ENCODE measurements around the gene SLC29A2. TPM values are rescaled to one million over a fixed set of nuclear protein-coding genes. Genes with fewer than 3 reads are reported as not detected.

Gene SLC29A2
- total RNA-seq, 2 experiments from 2014 or later = 10.3 to 10.6 TPM

GRCh38 chr11:66317723-66318599 is 53.6 kb downstream of the SLC29A2 start:
- H3K27ac Mint-ChIP-seq = no peak overlapping the region
- no peaks in the 10 kb centered on the region for H3K36me3 Mint-ChIP-seq
- ChIA-PET POLR2A (no interaction called here), CTCF (interaction anchor here (1.0 to 1.1 kb wide), 2 partner anchors 36 to 68 kb away, joined by 3 to 4 read pairs; no protein-coding TSS in a partner anchor)
- H3K27me3 Mint-ChIP-seq = no peaks in the 10 kb centered on the region
- intact Hi-C loops (cut with micrococcal nuclease) = no loop called here
- H3K4me3 Mint-ChIP-seq = no peak overlapping the region
- peak; percentile 47 for DNase-seq
- peaks cover 6% of the 10 kb centered on the region for H3K9me3 Mint-ChIP-seq
- peaks cover 23% of the 10 kb centered on the region for H3K4me1 Mint-ChIP-seq (ENCODE audit: low read depth)

- no peak overlapping the region for H3K4me3 Mint-ChIP-seq
- H3K36me3 Mint-ChIP-seq = no peaks in the 10 kb centered on the region
- H3K9me3 Mint-ChIP-seq = peaks cover 6% of the 10 kb centered on the region
- H3K27me3 Mint-ChIP-seq = no peaks in the 10 kb centered on the region
- DNase-seq = no peak
- peaks cover 25% of the 10 kb centered on the region for H3K4me1 Mint-ChIP-seq (ENCODE audit: low read depth)
- ChIA-PET CTCF (interaction anchor here (1.1 kb wide), 1 partner anchor 69 kb away, joined by 3 read pairs; no protein-coding TSS in a partner anchor), POLR2A (no interaction called here)
- intact Hi-C loops (cut with micrococcal nuclease) = no loop called here
- no peak overlapping the region for H3K27ac Mint-ChIP-seq
Measured at GRCh38 chr11:66317322-66317722, 54.2 kb downstream of the SLC29A2 start.

GRCh38 chr11:66316849-66317251 is 54.7 kb downstream of the SLC29A2 start, which contains the start of gene CD248:
TSS of gene CD248 (minus strand) at chr11:66317044. CDS start at chr11:66317027, 17 bp downstream.
- intact Hi-C loops (cut with micrococcal nuclease) = no loop called here
- Mint-ChIP-seq H3K27ac (no peak within 1 kb of the TSS), H3K4me3 (no peak within 1 kb of the TSS), H3K27me3 (no peaks in the 10 kb centered on the region), H3K36me3 (no peaks in the 10 kb centered on the region), H3K9me3 (peaks cover 6% of the 10 kb centered on the region), H3K4me1 (ENCODE audit: low read depth) (peaks cover 26% of the 10 kb centered on the region)
- no peak for DNase-seq
- ChIA-PET POLR2A (no interaction called here), CTCF (interaction anchor here (1.1 kb wide), 1 partner anchor 69 kb away, joined by 3 read pairs; no protein-coding TSS in a partner anchor)

GRCh38 chr11:66315921-66316811 is 55.4 kb downstream of the SLC29A2 start:
- no peak for DNase-seq
- no peak overlapping the region for H3K27ac Mint-ChIP-seq
- POLR2A ChIA-PET = no interaction called here
- H3K9me3 Mint-ChIP-seq = peaks cover 6% of the 10 kb centered on the region
- H3K36me3 Mint-ChIP-seq = no peaks in the 10 kb centered on the region
- CTCF ChIA-PET = interaction anchor here (0.7 kb wide), 1 partner anchor 13 kb away, joined by 3 read pairs; no protein-coding TSS in a partner anchor
- no peaks in the 10 kb centered on the region for H3K27me3 Mint-ChIP-seq
- no peak overlapping the region for H3K4me3 Mint-ChIP-seq
- H3K4me1 Mint-ChIP-seq (ENCODE audit: low read depth) = peaks cover 29% of the 10 kb centered on the region
- intact Hi-C loops (cut with micrococcal nuclease) = no loop called here

- DNase-seq = no peak
- no peak overlapping the region for H3K4me3 Mint-ChIP-seq
- POLR2A ChIA-PET = no interaction called here
- no peak overlapping the region for H3K27ac Mint-ChIP-seq
- peaks cover 6% of the 10 kb centered on the region for H3K9me3 Mint-ChIP-seq
- intact Hi-C loops (cut with micrococcal nuclease) = no loop called here
- no peaks in the 10 kb centered on the region for H3K36me3 Mint-ChIP-seq
- H3K4me1 Mint-ChIP-seq (ENCODE audit: low read depth) = peaks cover 29% of the 10 kb centered on the region
- H3K27me3 Mint-ChIP-seq = no peaks in the 10 kb centered on the region
- CTCF ChIA-PET = interaction anchor here (0.7 kb wide), 1 partner anchor 13 kb away, joined by 3 read pairs; no protein-coding TSS in a partner anchor
Measured at GRCh38 chr11:66315498-66315885, 56.1 kb downstream of the SLC29A2 start.

GRCh38 chr11:66314561-66315497 is 56.7 kb downstream of the SLC29A2 start:
- CTCF ChIA-PET = interaction anchor here (0.7 kb wide), 1 partner anchor 14 kb away, joined by 3 read pairs; no protein-coding TSS in a partner anchor
- peaks cover under 1% of the 10 kb centered on the region for H3K9me3 Mint-ChIP-seq
- DNase-seq = no peak
- H3K27me3 Mint-ChIP-seq = no peaks in the 10 kb centered on the region
- intact Hi-C loops (cut with micrococcal nuclease) = no loop called here
- POLR2A ChIA-PET = no interaction called here
- peaks cover 27% of the 10 kb centered on the region for H3K4me1 Mint-ChIP-seq (ENCODE audit: low read depth)
- no peak overlapping the region for H3K27ac Mint-ChIP-seq
- H3K4me3 Mint-ChIP-seq = no peak overlapping the region
- H3K36me3 Mint-ChIP-seq = no peaks in the 10 kb centered on the region

- CTCF ChIA-PET = interaction anchor here (1.9 kb wide), 1 partner anchor 18 kb away, joined by 9 read pairs; no protein-coding TSS in a partner anchor
- no peak overlapping the region for H3K4me3 Mint-ChIP-seq
Measured at GRCh38 chr11:66314186-66314501, 57.4 kb downstream of the SLC29A2 start.

GRCh38 chr11:66313321-66314185 is 58.0 kb downstream of the SLC29A2 start:
- H3K9me3 Mint-ChIP-seq = no peaks in the 10 kb centered on the region
- H3K27ac Mint-ChIP-seq = peak overlapping the region; percentile 77
- CTCF ChIA-PET = interaction anchor here (0.6 to 2.9 kb wide), 10 partner anchors 12 to 637 kb away, joined by 3 to 45 read pairs (median 12); partner anchors contain the start of genes B4GAT1, BRMS1, MRPL11 and RIN1
- no peaks in the 10 kb centered on the region for H3K36me3 Mint-ChIP-seq
- peaks cover 19% of the 10 kb centered on the region for H3K4me1 Mint-ChIP-seq (ENCODE audit: low read depth)
- H3K4me3 Mint-ChIP-seq = peak overlapping the region; percentile 77
- DNase-seq = no peak
- no peaks in the 10 kb centered on the region for H3K27me3 Mint-ChIP-seq
- POLR2A ChIA-PET = interaction anchor here (0.5 to 2.1 kb wide), 5 partner anchors 19 to 531 kb away, joined by 3 to 5 read pairs (median 3); partner anchors contain the start of genes SF3B2 and SLC29A2
- intact Hi-C loops (cut with micrococcal nuclease) = no loop called here

More at GRCh38 chr11:66314186-66314501, 57.4 kb downstream of the SLC29A2 start:
- Mint-ChIP-seq H3K9me3 (no peaks in the 10 kb centered on the region), H3K27ac (no peak overlapping the region), H3K27me3 (no peaks in the 10 kb centered on the region), H3K4me1 (ENCODE audit: low read depth) (peaks cover 25% of the 10 kb centered on the region), H3K36me3 (no peaks in the 10 kb centered on the region)
- intact Hi-C loops (cut with micrococcal nuclease) = no loop called here
- POLR2A ChIA-PET = interaction anchor here (1.1 kb wide), 1 partner anchor 531 kb away, joined by 3 read pairs; no protein-coding TSS in a partner anchor
- DNase-seq = no peak

- peak overlapping the region; percentile 77 for H3K4me3 Mint-ChIP-seq
- CTCF ChIA-PET = interaction anchor here (0.6 to 2.9 kb wide), 20 partner anchors 10 to 636 kb away, joined by 3 to 45 read pairs (median 8); partner anchors contain the start of genes B4GAT1, BRMS1, DPP3 and MRPL11
- POLR2A ChIA-PET = interaction anchor here (0.5 to 2.1 kb wide), 9 partner anchors 14 to 532 kb away, joined by 3 to 9 read pairs (median 3); partner anchors contain the start of genes BRMS1, SF3B2, SLC29A2 and YIF1A
- H3K36me3 Mint-ChIP-seq = no peaks in the 10 kb centered on the region
- intact Hi-C loops (cut with micrococcal nuclease) = loop anchor here (1.0 kb wide), 5 partner anchors 16 to 59 kb away; partner anchors contain the start of genes BRMS1, RAB1B, SLC29A2 and YIF1A
- H3K9me3 Mint-ChIP-seq = no peaks in the 10 kb centered on the region
- H3K27ac Mint-ChIP-seq = peak overlapping the region; percentile 77
- H3K4me1 Mint-ChIP-seq (ENCODE audit: low read depth) = peaks cover 12% of the 10 kb centered on the region
- H3K27me3 Mint-ChIP-seq = no peaks in the 10 kb centered on the region
- DNase-seq = peak; percentile 95
Measured at GRCh38 chr11:66312549-66313320, 58.8 kb downstream of the SLC29A2 start.

Data from activated CD4-positive, alpha-beta memory T cell treated with anti-CD3 and anti-CD28 coated beads for 36 hours (primary cell).